GM12892 (cell line): ENCODE data around the gene BPHL.
"Not testable (repeated sequence)": the region's sequence is repeated elsewhere in the genome, so short reads cannot be mapped to it uniquely, and the experiment has no call there.

Experiments used
- DNase-seq: peaks from one replicate; pipeline ENCODE4 v3.0.0; 2011; ENCODE audit not compliant: insufficient read length
- FAIRE-seq: peaks from 2 replicates; lab custom pipeline; 2011; peaks lifted over from hg19 to GRCh38; lab: Jason Lieb, UNC
- POLR2A ChIP-seq: IDR thresholded peaks from 2 replicates; pipeline ENCODE4 v1.6.1; 2011; ENCODE audit warnings: low read depth, low read length, control low read depth
- POLR2AphosphoS5 ChIP-seq: IDR thresholded peaks from 2 replicates; pipeline ENCODE4 v1.6.1; 2011; ENCODE audit warnings: low read depth, low read length, control low read depth
- TAF1 ChIP-seq: IDR thresholded peaks from 2 replicates; pipeline ENCODE4 v1.6.1; 2011; ENCODE audit warnings: low read depth, mild to moderate bottlenecking, control low read depth, low read length, borderline replicate concordance

Gene BPHL

DNA sequence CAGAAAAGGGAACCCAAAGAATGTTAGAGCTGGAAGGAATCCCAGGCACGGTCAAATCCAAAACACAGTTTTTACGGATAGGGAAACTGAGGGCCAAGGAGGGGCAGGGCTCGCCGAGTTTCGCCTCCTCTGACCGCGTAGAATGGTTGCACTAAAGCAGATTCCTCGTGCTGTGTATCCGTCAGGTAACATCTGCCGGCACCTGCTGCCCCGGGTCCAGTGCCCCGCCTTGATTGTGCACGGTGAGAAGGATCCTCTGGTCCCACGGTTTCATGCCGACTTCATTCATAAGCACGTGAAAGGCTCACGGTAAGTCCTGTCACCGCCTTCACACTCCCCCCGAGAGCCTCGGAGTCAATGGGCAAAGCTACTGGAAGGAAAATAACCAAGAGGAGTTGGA, 21.7 kb downstream of the BPHL start:
- no peak for TF ChIP-seq POLR2A
- no peak for TF ChIP-seq POLR2AphosphoS5
- no peak for TF ChIP-seq TAF1

DNA sequence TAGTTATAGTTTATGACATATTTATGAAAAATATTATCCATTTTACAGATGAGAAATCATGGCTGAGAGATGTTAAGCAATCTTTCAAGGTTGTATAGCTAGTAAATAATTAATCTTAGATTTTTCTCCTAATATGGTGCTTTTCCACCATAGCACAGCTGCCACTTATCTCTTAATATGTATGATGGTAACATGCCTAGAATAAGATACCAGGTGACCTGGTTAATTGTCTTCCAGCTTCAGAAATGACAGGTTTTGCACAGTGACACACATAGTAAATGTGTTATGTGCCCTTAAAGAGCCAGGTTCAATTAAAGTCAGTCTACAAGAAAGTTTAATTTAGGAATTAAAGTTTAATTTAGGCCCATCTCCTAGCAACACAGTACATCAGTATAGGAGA, 24.0 kb downstream of the BPHL start:
- no peak for FAIRE-seq
- no peak for DNase-seq
- TF ChIP-seq POLR2A, result no peak
- no peak for TF ChIP-seq POLR2AphosphoS5
- TF ChIP-seq TAF1, result no peak

More for the DNA sequence above, 21.7 kb downstream of the BPHL start:
- FAIRE-seq (no peak), DNase-seq (no peak)

DNA sequence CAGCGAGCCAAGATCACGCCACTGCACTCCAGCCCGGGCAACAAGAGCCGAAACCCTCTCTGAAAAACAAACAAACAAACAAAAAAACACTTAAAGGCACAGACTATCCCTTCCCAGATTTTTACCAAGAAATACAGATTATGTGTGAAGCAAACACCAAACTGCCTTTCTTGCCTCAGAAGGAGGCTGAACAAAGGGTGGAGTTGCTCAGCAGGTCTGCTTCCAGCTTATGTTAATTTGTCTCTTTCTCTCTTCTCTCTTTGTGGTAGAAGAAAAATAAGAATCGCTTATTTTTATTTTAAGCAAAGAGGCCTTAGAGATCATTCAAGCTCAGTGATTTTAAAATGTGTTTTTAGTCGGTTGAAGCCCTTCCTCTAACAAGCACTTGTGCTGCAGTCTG, 24.6 kb downstream of the BPHL start:
- FAIRE-seq, result no peak
- no peak for DNase-seq
- no peak for TF ChIP-seq POLR2AphosphoS5
- TF ChIP-seq TAF1, result no peak
- no peak for TF ChIP-seq POLR2A

DNA sequence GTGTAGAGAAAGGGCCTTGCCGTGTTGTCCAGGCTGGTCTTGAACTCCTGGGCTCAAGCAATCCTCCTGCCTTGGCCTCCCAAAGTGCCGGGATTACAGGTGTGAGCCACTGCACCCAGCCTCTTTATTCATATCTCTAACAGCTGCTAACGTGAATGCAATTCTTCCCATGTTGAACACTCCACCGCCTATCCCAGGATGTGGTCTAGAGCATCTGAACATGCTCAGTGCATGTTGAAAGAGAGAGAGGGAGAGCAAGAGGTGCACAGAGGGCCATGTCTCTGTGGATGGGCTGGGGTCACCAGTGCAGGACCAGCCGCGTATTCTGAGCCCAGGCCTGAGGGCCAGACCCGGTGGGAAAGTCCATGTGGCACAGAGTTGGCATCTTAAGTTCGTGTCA, 26.1 kb downstream of the BPHL start:
- DNase-seq (no peak), FAIRE-seq (no peak)
- TF ChIP-seq POLR2AphosphoS5 (no peak), POLR2A (no peak), TAF1 (no peak)

DNA sequence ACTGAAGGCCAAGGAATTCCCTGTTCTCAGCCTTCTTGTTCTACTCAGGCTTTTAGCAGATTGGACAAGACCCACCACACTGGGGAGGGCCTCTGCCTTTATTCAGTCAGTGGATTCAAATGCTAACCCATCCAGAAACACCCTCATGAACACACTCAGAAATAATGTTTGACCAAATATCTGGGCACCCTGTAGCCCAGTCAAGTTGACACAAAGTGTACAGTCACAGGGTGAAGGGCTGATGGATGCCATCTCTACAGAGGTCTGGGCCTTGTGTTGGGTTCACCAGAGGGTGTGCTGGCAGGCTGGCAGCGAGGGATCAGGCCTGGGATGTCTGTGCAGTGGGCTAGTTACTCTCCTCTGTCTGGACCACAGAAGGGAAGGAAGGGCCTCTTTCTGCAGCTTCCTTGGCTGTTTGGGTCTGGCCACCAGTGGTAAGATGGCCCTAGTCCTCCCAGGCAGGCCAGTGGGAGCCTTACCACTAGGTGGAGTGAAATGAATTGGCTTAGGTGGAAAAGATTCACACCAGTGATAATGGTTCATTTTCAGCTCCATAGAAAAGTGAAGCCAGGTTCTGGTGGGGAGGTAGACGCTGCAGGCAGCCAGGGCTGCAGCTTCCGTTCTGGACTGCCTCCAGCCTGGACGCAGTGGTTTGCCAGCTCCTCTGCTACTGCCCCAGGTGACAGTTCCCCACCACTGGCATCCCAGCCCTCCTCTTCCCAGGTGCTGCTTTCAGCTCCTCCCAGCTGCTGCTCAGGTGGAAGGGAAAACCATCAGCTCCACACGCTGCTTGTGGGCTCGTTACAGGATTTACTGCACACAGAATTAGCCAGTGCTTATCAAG, 29.6 kb downstream of the BPHL start:
- FAIRE-seq, result no peak
- DNase-seq, result no peak
- TF ChIP-seq TAF1 (no peak), POLR2A (no peak), POLR2AphosphoS5 (no peak)

DNA sequence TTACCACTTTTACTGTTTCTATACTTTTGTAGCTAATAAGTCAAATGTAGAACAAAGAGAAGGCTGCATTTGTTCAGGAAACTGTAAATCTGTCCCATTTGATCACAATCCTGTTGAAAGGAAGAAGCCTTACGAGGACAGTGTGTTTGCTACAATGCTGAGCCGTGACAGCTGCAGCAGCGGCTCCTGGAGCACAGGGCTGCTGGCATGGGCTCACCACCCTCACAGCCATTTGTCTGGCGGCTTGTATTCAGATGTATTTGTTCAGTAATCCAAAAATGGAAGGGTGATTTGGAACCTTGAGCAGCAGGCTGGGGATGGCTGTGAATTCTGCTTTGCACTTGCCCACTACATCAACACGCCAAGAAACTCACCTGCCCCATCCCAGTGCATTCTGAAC, 33.2 kb downstream of the BPHL start:
- DNase-seq (no peak), FAIRE-seq (no peak)
- TF ChIP-seq POLR2A (no peak), POLR2AphosphoS5 (no peak), TAF1 (no peak)

DNA sequence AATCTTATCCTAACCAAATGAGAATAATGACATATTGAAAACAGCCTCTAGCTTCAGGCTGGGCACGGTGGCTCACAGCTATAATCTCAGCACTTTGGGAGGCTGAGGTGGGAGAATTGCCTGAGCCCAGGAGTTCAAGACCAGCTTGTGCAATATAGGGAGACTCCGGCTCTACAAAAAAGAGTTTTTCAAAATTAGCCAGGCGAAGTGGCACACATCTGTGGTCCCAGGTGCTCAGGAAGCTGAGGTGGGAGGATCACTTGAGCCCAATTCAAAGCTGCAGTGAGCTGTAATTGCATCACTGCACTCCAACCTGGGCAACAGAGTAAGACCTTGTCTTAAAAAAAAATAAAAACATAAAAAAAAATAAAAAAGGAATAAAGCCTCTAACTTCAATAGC, 34.2 kb downstream of the BPHL start:
- FAIRE-seq (no peak), DNase-seq (no peak)
- TF ChIP-seq POLR2A, result no peak
- no peak for TF ChIP-seq POLR2AphosphoS5
- TF ChIP-seq TAF1, result no peak

DNA sequence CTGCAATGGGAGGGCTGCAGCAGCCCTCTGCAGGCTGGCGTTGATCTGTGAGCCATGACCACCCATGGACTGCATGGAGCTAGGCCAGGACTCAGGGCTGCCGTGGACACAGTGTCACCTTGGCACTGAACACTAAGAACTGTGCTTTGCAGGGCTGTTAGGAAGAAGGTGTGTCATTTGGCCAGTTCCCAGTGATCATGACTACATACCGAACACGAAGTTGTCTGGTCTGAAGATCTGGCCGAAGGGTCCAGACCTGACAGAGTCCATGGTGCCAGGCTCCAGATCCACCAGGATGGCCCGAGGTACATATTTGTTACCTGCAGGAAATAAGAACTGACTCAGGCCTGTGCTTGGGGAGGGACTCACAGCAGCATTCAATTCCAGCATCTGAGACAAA, 36.9 kb downstream of the BPHL start:
- FAIRE-seq, DNase-seq: not testable (repeated sequence)

DNA sequence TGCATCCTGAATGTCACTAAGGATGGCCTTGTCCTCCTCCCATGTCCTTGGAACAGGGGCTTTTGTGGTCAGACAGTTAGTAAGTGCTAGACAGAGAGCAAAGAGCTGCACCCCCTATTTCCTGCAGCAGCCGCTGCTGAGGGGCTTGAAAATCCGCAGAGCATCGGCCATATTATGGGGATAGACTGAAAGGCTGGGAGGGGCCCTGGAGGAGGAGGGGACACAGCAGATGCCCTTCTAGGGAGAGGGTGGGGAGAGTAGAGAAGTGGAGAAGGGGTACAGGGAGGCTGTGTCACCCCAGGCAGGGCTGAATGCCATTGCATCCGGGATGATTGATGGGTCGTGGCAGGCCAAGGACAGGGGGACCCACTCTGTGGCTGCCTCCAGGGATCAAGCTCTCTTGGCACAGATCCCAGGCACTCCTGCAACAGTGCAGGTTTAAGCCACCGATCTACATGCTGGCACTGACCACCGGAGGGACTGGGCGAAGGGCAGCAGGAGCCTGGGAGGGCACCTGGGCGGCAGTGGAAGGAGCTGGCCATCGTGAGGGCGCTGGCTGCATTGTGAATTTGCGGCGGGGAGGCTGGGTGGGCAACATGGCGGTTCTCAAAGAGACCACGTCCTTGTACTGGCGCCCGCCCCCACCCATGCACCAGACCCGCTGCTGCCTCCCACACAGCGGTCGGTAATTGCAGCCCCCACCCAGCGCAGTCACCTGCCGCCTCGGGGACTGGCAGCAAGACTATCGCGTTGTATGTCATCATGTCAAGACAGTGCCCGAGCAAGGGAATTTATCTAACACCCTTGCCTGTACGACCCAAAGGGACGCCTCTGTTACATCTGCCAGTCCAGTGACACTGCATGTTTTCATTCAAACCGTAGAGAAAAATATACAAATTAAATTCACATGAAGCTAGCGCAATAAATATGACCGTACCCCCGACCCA, 37.9 kb downstream of the BPHL start:
- DNase-seq, result not testable (repeated sequence)
- peak; percentile 53 for FAIRE-seq

DNA sequence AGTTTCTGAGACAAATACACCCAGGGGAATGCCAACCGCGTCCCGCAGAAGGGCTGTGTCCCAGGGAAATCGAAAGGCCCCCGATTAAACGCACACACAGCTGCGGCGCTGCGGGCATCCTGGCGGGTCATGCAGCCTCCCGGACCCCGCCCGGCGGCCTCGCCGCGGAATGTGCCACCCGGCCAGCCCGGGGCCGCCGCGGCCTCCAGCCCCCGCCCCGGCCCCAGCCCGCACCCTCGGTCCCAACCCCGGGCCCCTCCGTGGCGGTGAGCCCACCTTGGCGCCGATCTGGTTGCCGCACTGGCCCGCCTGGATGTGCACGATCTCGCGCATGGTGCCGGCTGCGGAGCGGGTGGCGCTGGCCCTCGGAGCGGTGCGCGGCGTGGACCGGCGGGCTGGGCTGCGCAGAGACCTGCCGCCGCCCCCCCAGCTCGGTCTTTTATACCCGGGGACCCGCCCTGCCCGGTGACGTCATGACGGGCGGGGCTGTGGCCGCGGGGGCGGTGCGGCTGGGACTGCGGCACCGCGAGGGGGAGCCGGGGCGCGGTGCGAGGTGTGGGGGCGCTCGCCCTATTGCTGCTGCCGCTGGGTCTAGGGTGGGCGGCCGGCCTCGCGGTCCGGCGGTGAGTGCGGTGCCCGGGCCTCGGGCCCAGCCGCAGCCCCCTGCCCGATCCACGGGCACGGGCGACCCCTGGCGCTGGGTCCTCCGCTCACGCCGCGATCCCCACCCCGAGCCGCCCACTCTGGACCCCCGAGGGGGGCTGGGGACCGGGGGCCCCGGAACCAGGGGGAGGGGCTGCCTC, 38.8 kb downstream of the BPHL start, which contains the start of gene TUBB2A:
Gene TUBB2A (minus strand): TSS at position 414 of the 803 bp plus-strand sequence. CDS start 81 bp downstream, at position 333.
- peak; percentile 93 for DNase-seq
- peak; percentile 60; the same call in 1 of the 2 replicates for TF ChIP-seq TAF1
- TF ChIP-seq POLR2AphosphoS5, result peak; percentile 77
- peak; percentile 89; the same call in 1 of the 2 replicates for TF ChIP-seq POLR2A
- FAIRE-seq, result peak; percentile 70
